ENCODE measurements around the gene CELSR2. TPM values are rescaled to one million over a fixed set of nuclear protein-coding genes. Genes with fewer than 3 reads are reported as not detected.
"Not testable (repeated sequence)": the region's sequence is repeated elsewhere in the genome, so short reads cannot be mapped to it uniquely, and the experiment has no call there.

Gene CELSR2
- total RNA-seq, 2 experiments from 2014 or later: 1.1 to 1.2 TPM

GRCh38 chr1:109295712-109296415, 46.5 kb downstream of the CELSR2 start:
- intact Hi-C loops (cut with micrococcal nuclease): no loop called here
- no peaks in the 10 kb centered on the region for H3K9me3 Mint-ChIP-seq
- H3K27me3 Mint-ChIP-seq (ENCODE audit: low read depth): peaks cover 10% of the 10 kb centered on the region
- no peak overlapping the region for H3K27ac Mint-ChIP-seq
- DNase-seq: no peak
- no peaks in the 10 kb centered on the region for H3K36me3 Mint-ChIP-seq (ENCODE audit: low read depth)
- no peaks in the 10 kb centered on the region for H3K4me1 Mint-ChIP-seq (ENCODE audit: low read depth)
- CTCF ChIA-PET: interaction anchor here (0.6 to 1.0 kb wide), 2 partner anchors 18 to 82 kb away, joined by 3 read pairs; no protein-coding TSS in a partner anchor
- no peak overlapping the region for H3K4me3 Mint-ChIP-seq

- CTCF ChIA-PET: interaction anchor here (0.6 to 1.0 kb wide), 2 partner anchors 19 to 81 kb away, joined by 3 read pairs; no protein-coding TSS in a partner anchor
- intact Hi-C loops (cut with micrococcal nuclease): no loop called here
- no peaks in the 10 kb centered on the region for H3K36me3 Mint-ChIP-seq (ENCODE audit: low read depth)
- H3K4me1 Mint-ChIP-seq (ENCODE audit: low read depth): no peaks in the 10 kb centered on the region
- H3K4me3 Mint-ChIP-seq: no peak overlapping the region
- no peak for DNase-seq
- no peaks in the 10 kb centered on the region for H3K9me3 Mint-ChIP-seq
- no peak overlapping the region for H3K27ac Mint-ChIP-seq
- peaks cover 10% of the 10 kb centered on the region for H3K27me3 Mint-ChIP-seq (ENCODE audit: low read depth)
Observed at GRCh38 chr1:109296782-109297181, 47.4 kb downstream of the CELSR2 start.

GRCh38 chr1:109298666-109299557, 49.6 kb downstream of the CELSR2 start:
- H3K27ac Mint-ChIP-seq: no peak overlapping the region
- H3K9me3 Mint-ChIP-seq: no peaks in the 10 kb centered on the region
- CTCF ChIA-PET: no interaction called here
- no peak for DNase-seq
- intact Hi-C loops (cut with micrococcal nuclease): no loop called here
- no peaks in the 10 kb centered on the region for H3K4me1 Mint-ChIP-seq (ENCODE audit: low read depth)
- H3K4me3 Mint-ChIP-seq: no peak overlapping the region
- H3K36me3 Mint-ChIP-seq (ENCODE audit: low read depth): no peaks in the 10 kb centered on the region
- H3K27me3 Mint-ChIP-seq (ENCODE audit: low read depth): peaks cover 10% of the 10 kb centered on the region

- intact Hi-C loops (cut with micrococcal nuclease): no loop called here
- peaks cover 10% of the 10 kb centered on the region for H3K27me3 Mint-ChIP-seq (ENCODE audit: low read depth)
- DNase-seq: no peak
- H3K36me3 Mint-ChIP-seq (ENCODE audit: low read depth): no peaks in the 10 kb centered on the region
- no peak overlapping the region for H3K4me3 Mint-ChIP-seq
- CTCF ChIA-PET: interaction anchor here (0.8 to 1.5 kb wide), 2 partner anchors 7 to 98 kb away, joined by 3 read pairs; partner anchors contain the start of gene SORT1
- no peaks in the 10 kb centered on the region for H3K4me1 Mint-ChIP-seq (ENCODE audit: low read depth)
- H3K27ac Mint-ChIP-seq: no peak overlapping the region
- H3K9me3 Mint-ChIP-seq: no peaks in the 10 kb centered on the region
Observed at GRCh38 chr1:109299558-109300343, 50.4 kb downstream of the CELSR2 start.

GRCh38 chr1:109300650-109301151, 51.4 kb downstream of the CELSR2 start:
- H3K4me1 Mint-ChIP-seq (ENCODE audit: low read depth): no peaks in the 10 kb centered on the region

GRCh38 chr1:109301874-109302273, 52.5 kb downstream of the CELSR2 start:
- intact Hi-C loops (cut with micrococcal nuclease): no loop called here
- H3K4me3 Mint-ChIP-seq: no peak overlapping the region
- CTCF ChIA-PET: no interaction called here

More at GRCh38 chr1:109300650-109301151, 51.4 kb downstream of the CELSR2 start:
- Mint-ChIP-seq H3K27ac (no peak overlapping the region), H3K9me3 (no peaks in the 10 kb centered on the region), H3K27me3 (ENCODE audit: low read depth) (peaks cover 10% of the 10 kb centered on the region), H3K36me3 (ENCODE audit: low read depth) (no peaks in the 10 kb centered on the region), H3K4me3 (no peak overlapping the region)
- intact Hi-C loops (cut with micrococcal nuclease): no loop called here
- no peak for DNase-seq
- CTCF ChIA-PET: interaction anchor here (0.8 to 1.5 kb wide), 2 partner anchors 8 to 97 kb away, joined by 3 read pairs; partner anchors contain the start of gene SORT1

GRCh38 chr1:109304226-109304920, 55.0 kb downstream of the CELSR2 start:
- Mint-ChIP-seq H3K4me3 (no peak overlapping the region), H3K27ac (no peak overlapping the region), H3K4me1 (ENCODE audit: low read depth) (no peaks in the 10 kb centered on the region), H3K9me3 (no peaks in the 10 kb centered on the region), H3K27me3 (ENCODE audit: low read depth) (peaks cover 3% of the 10 kb centered on the region), H3K36me3 (ENCODE audit: low read depth) (no peaks in the 10 kb centered on the region)
- CTCF ChIA-PET: interaction anchor here (1.0 to 1.1 kb wide), 3 partner anchors 23 to 228 kb away, joined by 3 to 7 read pairs (median 5); no protein-coding TSS in a partner anchor
- intact Hi-C loops (cut with micrococcal nuclease): no loop called here
- DNase-seq: no peak

More at GRCh38 chr1:109301874-109302273, 52.5 kb downstream of the CELSR2 start:
- H3K27me3 Mint-ChIP-seq (ENCODE audit: low read depth): peaks cover 10% of the 10 kb centered on the region
- DNase-seq: no peak
- no peaks in the 10 kb centered on the region for H3K36me3 Mint-ChIP-seq (ENCODE audit: low read depth)
- H3K4me1 Mint-ChIP-seq (ENCODE audit: low read depth): no peaks in the 10 kb centered on the region
- H3K9me3 Mint-ChIP-seq: no peaks in the 10 kb centered on the region
- no peak overlapping the region for H3K27ac Mint-ChIP-seq

- H3K36me3 Mint-ChIP-seq (ENCODE audit: low read depth); H3K4me3 Mint-ChIP-seq; H3K27ac Mint-ChIP-seq; intact Hi-C loops (cut with micrococcal nuclease); H3K9me3 Mint-ChIP-seq; H3K27me3 Mint-ChIP-seq (ENCODE audit: low read depth); DNase-seq; CTCF ChIA-PET; H3K4me1 Mint-ChIP-seq (ENCODE audit: low read depth): not testable (repeated sequence)
Observed at GRCh38 chr1:109305991-109306390, 56.7 kb downstream of the CELSR2 start.

- Mint-ChIP-seq H3K9me3 (no peaks in the 10 kb centered on the region), H3K36me3 (ENCODE audit: low read depth) (no peaks in the 10 kb centered on the region), H3K4me3 (no peak within 1 kb of the TSS), H3K4me1 (ENCODE audit: low read depth) (no peaks in the 10 kb centered on the region), H3K27ac (no peak within 1 kb of the TSS), H3K27me3 (ENCODE audit: low read depth) (peaks cover 1% of the 10 kb centered on the region)
- intact Hi-C loops (cut with micrococcal nuclease): no loop called here
- DNase-seq: no peak
- CTCF ChIA-PET: no interaction called here
Observed at GRCh38 chr1:109306832-109307273, 57.5 kb downstream of the CELSR2 start, which contains the start of gene MYBPHL. Gene MYBPHL, minus strand, starts transcription at chr1:109307011. Its CDS starts 20 bp downstream, at chr1:109306991.

GRCh38 chr1:109307274-109308021, 58.1 kb downstream of the CELSR2 start:
- CTCF ChIA-PET: interaction anchor here (1.1 kb wide), 1 partner anchor 25 kb away, joined by 3 read pairs; the partner anchor contains the start of gene PSRC1
- no peak overlapping the region for H3K27ac Mint-ChIP-seq
- H3K27me3 Mint-ChIP-seq (ENCODE audit: low read depth): peaks cover 1% of the 10 kb centered on the region
- no peaks in the 10 kb centered on the region for H3K9me3 Mint-ChIP-seq
- no peaks in the 10 kb centered on the region for H3K4me1 Mint-ChIP-seq (ENCODE audit: low read depth)
- no peak overlapping the region for H3K4me3 Mint-ChIP-seq
- intact Hi-C loops (cut with micrococcal nuclease): no loop called here
- no peak for DNase-seq
- H3K36me3 Mint-ChIP-seq (ENCODE audit: low read depth): no peaks in the 10 kb centered on the region

GRCh38 chr1:109309347-109309746, 60.0 kb downstream of the CELSR2 start:
- CTCF ChIA-PET: no interaction called here
- H3K4me1 Mint-ChIP-seq (ENCODE audit: low read depth): no peaks in the 10 kb centered on the region
- no peak overlapping the region for H3K27ac Mint-ChIP-seq
- no peaks in the 10 kb centered on the region for H3K9me3 Mint-ChIP-seq
- H3K4me3 Mint-ChIP-seq: no peak overlapping the region
- no peaks in the 10 kb centered on the region for H3K36me3 Mint-ChIP-seq (ENCODE audit: low read depth)
- no peak for DNase-seq
- intact Hi-C loops (cut with micrococcal nuclease): no loop called here
- peaks cover 1% of the 10 kb centered on the region for H3K27me3 Mint-ChIP-seq (ENCODE audit: low read depth)
